Endothelial cell of umbilical vein (primary cell): Measurements from ENCODE around the gene CDH22.

Experiments
- EZH2 ChIP-seq: IDR thresholded peaks from 2 replicates; pipeline ENCODE4 v1.6.1; 2012; ENCODE audit warnings: borderline replicate concordance, low read depth, mild to moderate bottlenecking, moderate library complexity, low read length, inconsistent platforms; ENCODE audit not compliant: severe bottlenecking
- JUN ChIP-seq: IDR thresholded peaks from 2 replicates; pipeline ENCODE4 v1.6.1; 2011; ENCODE audit warnings: borderline replicate concordance, low read depth; ENCODE audit not compliant: insufficient read length, insufficient read depth
- MYC ChIP-seq: IDR thresholded peaks from one replicate; pipeline ENCODE4 v1.6.1; 2011; ENCODE audit warnings: mild to moderate bottlenecking, low read depth, low read length
- POLR2A ChIP-seq: IDR thresholded peaks from 2 replicates; pipeline ENCODE4 v1.6.1; 2012; ENCODE audit warnings: low read depth, mild to moderate bottlenecking, control low read depth, low read length
- TF ChIP-seq, protein P1 (sequence below), 2 donors: IDR thresholded peaks; 1 replicate in 1 of 2; 2 replicates in 1 of 2; pipeline ENCODE4 v1.5.1; 2011; ENCODE audit warnings: low read length in 2 of 2, mild to moderate bottlenecking in 2 of 2, moderate library complexity in 2 of 2, control low read depth in 1 of 2, inconsistent platforms in 1 of 2, low read depth in 1 of 2; ENCODE audit not compliant: insufficient read depth in 1 of 2; ENCODE audit errors: extremely low read depth in 1 of 2

- TF ChIP-seq, protein P1, sequence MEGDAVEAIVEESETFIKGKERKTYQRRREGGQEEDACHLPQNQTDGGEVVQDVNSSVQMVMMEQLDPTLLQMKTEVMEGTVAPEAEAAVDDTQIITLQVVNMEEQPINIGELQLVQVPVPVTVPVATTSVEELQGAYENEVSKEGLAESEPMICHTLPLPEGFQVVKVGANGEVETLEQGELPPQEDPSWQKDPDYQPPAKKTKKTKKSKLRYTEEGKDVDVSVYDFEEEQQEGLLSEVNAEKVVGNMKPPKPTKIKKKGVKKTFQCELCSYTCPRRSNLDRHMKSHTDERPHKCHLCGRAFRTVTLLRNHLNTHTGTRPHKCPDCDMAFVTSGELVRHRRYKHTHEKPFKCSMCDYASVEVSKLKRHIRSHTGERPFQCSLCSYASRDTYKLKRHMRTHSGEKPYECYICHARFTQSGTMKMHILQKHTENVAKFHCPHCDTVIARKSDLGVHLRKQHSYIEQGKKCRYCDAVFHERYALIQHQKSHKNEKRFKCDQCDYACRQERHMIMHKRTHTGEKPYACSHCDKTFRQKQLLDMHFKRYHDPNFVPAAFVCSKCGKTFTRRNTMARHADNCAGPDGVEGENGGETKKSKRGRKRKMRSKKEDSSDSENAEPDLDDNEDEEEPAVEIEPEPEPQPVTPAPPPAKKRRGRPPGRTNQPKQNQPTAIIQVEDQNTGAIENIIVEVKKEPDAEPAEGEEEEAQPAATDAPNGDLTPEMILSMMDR (IDR thresholded peaks at IDR 0.05; ENCODE audit: extremely low read depth in 1 of 2, insufficient read depth in 1 of 2, low read depth in 1 of 2, low read length in 2 of 2), result no peak
- TF ChIP-seq POLR2A (no peak), EZH2 (no peak), MYC (no peak), JUN (no peak)
Measured at GRCh38 chr20:46334303-46334904, 26.1 kb upstream of the CDH22 start.
